GM23338 (cell line): ENCODE data around the gene MRS2. TPM values are rescaled to one million over a fixed set of nuclear protein-coding genes. Genes with fewer than 3 reads are reported as not detected.

Experiments
- ATAC-seq: fragments of 200-7000 bp; cut with Tn5 transposase; 3 replicates; pipeline ENCODE4 v1.9.1; 2020
- DNase-seq: peaks from one replicate; pipeline ENCODE4 v3.0.0-alpha.2; 2015; ENCODE audit warnings: low spot score
- H2AFZ ChIP-seq: fragments of 200-600 bp; sonication (generic); 2 replicates; pipeline ENCODE4 v1.8.0; 2016; ENCODE audit warnings: antibody characterized with exemption, mild to moderate bottlenecking, moderate library complexity
- H3F3A ChIP-seq: fragments of 200-600 bp; sonication (generic); replicated peaks from 2 replicates; pipeline ENCODE4 v1.8.0; 2017; ENCODE audit warnings: antibody characterized with exemption, mixed run types, low read depth
- H3K27ac ChIP-seq: fragments of 200-600 bp; sonication (generic); 2 replicates; pipeline ENCODE4 v1.6.1; 2016; ENCODE audit warnings: low read depth
- H3K27me3 ChIP-seq: fragments of 200-600 bp; sonication (generic); 2 replicates; pipeline ENCODE4 v1.8.0; 2016; ENCODE audit warnings: mild to moderate bottlenecking, mixed run types, moderate library complexity; ENCODE audit not compliant: insufficient read depth
- H3K36me3 ChIP-seq: fragments of 200-600 bp; sonication (generic); 2 replicates; pipeline ENCODE4 v1.8.0; 2016; ENCODE audit warnings: mild to moderate bottlenecking; ENCODE audit not compliant: insufficient read depth
- H3K4me1 ChIP-seq: fragments of 200-600 bp; sonication (generic); 2 replicates; pipeline ENCODE4 v1.8.0; 2016; ENCODE audit warnings: mild to moderate bottlenecking, moderate library complexity; ENCODE audit not compliant: insufficient read depth
- H3K4me2 ChIP-seq: fragments of 200-600 bp; sonication (generic); 2 replicates; pipeline ENCODE4 v1.7.1; 2017; ENCODE audit warnings: mixed run types
- H3K4me3 ChIP-seq: fragments of 200-600 bp; sonication (generic); 2 replicates; pipeline ENCODE4 v1.6.1; 2016; ENCODE audit warnings: mixed run types
- H3K79me2 ChIP-seq: fragments of 200-600 bp; sonication (generic); replicated peaks from 2 replicates; pipeline ENCODE4 v1.8.0; 2017; ENCODE audit warnings: mild to moderate bottlenecking; ENCODE audit not compliant: insufficient read depth
- H3K9me2 ChIP-seq: fragments of 200-600 bp; sonication (generic); 2 replicates; pipeline ENCODE4 v1.8.0; 2017; ENCODE audit not compliant: insufficient read depth
- H4K20me1 ChIP-seq: fragments of 200-600 bp; sonication (generic); replicated peaks from 2 replicates; pipeline ENCODE4 v1.8.0; 2017; ENCODE audit warnings: mild to moderate bottlenecking; ENCODE audit not compliant: insufficient read depth
- H3K27ac Mint-ChIP-seq: 2 replicates; pipeline ENCODE4 v1.8.0; 2020; ENCODE audit warnings: inconsistent platforms, mild to moderate bottlenecking, moderate library complexity, mixed read lengths
- H3K27me3 Mint-ChIP-seq: 3 replicates; pipeline ENCODE4 v1.8.0; 2022; ENCODE audit warnings: low read depth, mild to moderate bottlenecking, moderate library complexity, mixed read lengths, inconsistent platforms; ENCODE audit not compliant: insufficient read depth, poor library complexity
- H3K36me3 Mint-ChIP-seq: 3 replicates; pipeline ENCODE4 v1.8.0; 2021; ENCODE audit warnings: low read depth, mild to moderate bottlenecking, inconsistent platforms, moderate library complexity, mixed read lengths
- H3K4me1 Mint-ChIP-seq: 3 replicates; pipeline ENCODE4 v1.8.0; 2020; ENCODE audit warnings: mild to moderate bottlenecking, inconsistent platforms, mixed read lengths
- H3K4me3 Mint-ChIP-seq: 3 replicates; pipeline ENCODE4 v1.8.0; 2021; ENCODE audit warnings: moderate library complexity, mild to moderate bottlenecking, inconsistent platforms, mixed read lengths
- H3K9me3 Mint-ChIP-seq: 3 replicates; pipeline ENCODE4 v1.8.0; 2020; ENCODE audit warnings: moderate library complexity, mild to moderate bottlenecking, inconsistent platforms, mixed read lengths
- CREB1 ChIP-seq: fragments of 250-450 bp; sonication (Bioruptor Pico); IDR thresholded peaks from 2 replicates; pipeline ENCODE4 v1.5.0; 2020; ENCODE audit warnings: low read depth, mild to moderate bottlenecking, moderate library complexity
- EZH2 ChIP-seq: fragments of 200-600 bp; sonication (generic); IDR thresholded peaks from one replicate; pipeline ENCODE4 v1.8.0; 2017; ENCODE audit warnings: antibody characterized with exemption, mild to moderate bottlenecking, low read depth; ENCODE audit not compliant: unreplicated experiment
- EZH2phosphoT487 ChIP-seq: fragments of 200-600 bp; sonication (generic); IDR thresholded peaks from one replicate; pipeline ENCODE4 v1.8.1; 2018; ENCODE audit warnings: antibody characterized with exemption; ENCODE audit not compliant: unreplicated experiment
- JUNB ChIP-seq: IDR thresholded peaks from one replicate; pipeline ENCODE4 v1.6.1; 2016; ENCODE audit warnings: antibody characterized with exemption; ENCODE audit not compliant: unreplicated experiment
- NANOG ChIP-seq: IDR thresholded peaks from 2 replicates; pipeline ENCODE4 v1.6.1; 2016; ENCODE audit warnings: antibody characterized with exemption, borderline replicate concordance
- POLR2AphosphoS5 ChIP-seq: IDR thresholded peaks from 2 replicates; pipeline ENCODE4 v1.6.1; 2016; ENCODE audit warnings: antibody characterized with exemption, low read depth
- REST ChIP-seq: IDR thresholded peaks from one replicate; pipeline ENCODE4 v1.6.1; 2018; ENCODE audit warnings: antibody characterized with exemption; ENCODE audit not compliant: unreplicated experiment
- STAT1 ChIP-seq: IDR thresholded peaks from one replicate; pipeline ENCODE4 v1.6.1; 2016; ENCODE audit warnings: antibody characterized with exemption; ENCODE audit not compliant: unreplicated experiment
- ZNF114 ChIP-seq: fragments of 250-450 bp; sonication (Bioruptor Pico); IDR thresholded peaks from 2 replicates; pipeline ENCODE4 v1.5.0; 2020; ENCODE audit warnings: mild to moderate bottlenecking, moderate library complexity
- ZNF331 ChIP-seq: fragments of 250-450 bp; sonication (Bioruptor Pico); IDR thresholded peaks from 2 replicates; pipeline ENCODE4 v1.5.0; 2020; ENCODE audit warnings: low read depth, mild to moderate bottlenecking, moderate library complexity
- ZNF462 ChIP-seq: fragments of 250-450 bp; sonication (Bioruptor Pico); IDR thresholded peaks from 2 replicates; pipeline ENCODE4 v1.5.0; 2020; ENCODE audit warnings: mild to moderate bottlenecking, moderate library complexity
- polyA plus RNA-seq: library from polyadenylated mRNA; unstranded; fragments of >200 nt; fragmentation: Nextera tagmentation; extraction: Ambion mirVana; gene quantifications from 2 replicates; pipeline ENCODE4 v1.2.1, GENCODE V29; 2016
- total RNA-seq: library from RNA; depleted of rRNA; stranded (reverse); fragments of >200 nt; shearing (Covaris generic); gene quantifications from 2 replicates; pipeline ENCODE4 v1.2.3, GENCODE V29; 2014
- TF ChIP-seq, protein P1 (sequence below), 2 experiments: fragments of 200-600 bp in 1 of 2; sonication (generic) in 1 of 2; conservative IDR thresholded peaks; 2 replicates each; pipeline versions ENCODE4 v1.5.1 to v1.6.1; 2016 to 2017; ENCODE audit warnings: antibody characterized with exemption in 2 of 2, low read depth in 2 of 2, mild to moderate bottlenecking in 2 of 2, moderate library complexity in 1 of 2
- TF ChIP-seq, protein P2 (sequence below): IDR thresholded peaks from 2 replicates; pipeline ENCODE4 v1.6.1; 2016; ENCODE audit warnings: antibody characterized with exemption

MRS2 gene
- total and polyA plus RNA-seq, 2 experiments from 2014 or later, result 80.9 to 125 TPM

- no peak overlapping the region for H3K27ac ChIP-seq
- ATAC-seq (no peak), DNase-seq (no peak)
- no peak overlapping the region for H3K27ac Mint-ChIP-seq
- no peaks in the 10 kb centered on the region for H3K4me1 Mint-ChIP-seq
- no peak overlapping the region for H3K4me3 Mint-ChIP-seq
- H2AFZ ChIP-seq, result no peak overlapping the region
- H3K4me2 ChIP-seq, result no peak overlapping the region
- no peaks in the 10 kb centered on the region for H3K4me1 ChIP-seq
- peaks cover 2% of the 10 kb centered on the region for H3K27me3 Mint-ChIP-seq
- H3K9me3 Mint-ChIP-seq, result no peaks in the 10 kb centered on the region
- H3K4me3 ChIP-seq, result no peak overlapping the region
- H4K20me1 ChIP-seq, result no peaks in the 10 kb centered on the region
- no peaks in the 10 kb centered on the region for H3K79me2 ChIP-seq
- no peak for TF ChIP-seq JUNB
- no peak for TF ChIP-seq STAT1
- TF ChIP-seq NANOG, result no peak
- TF ChIP-seq, protein P1, sequence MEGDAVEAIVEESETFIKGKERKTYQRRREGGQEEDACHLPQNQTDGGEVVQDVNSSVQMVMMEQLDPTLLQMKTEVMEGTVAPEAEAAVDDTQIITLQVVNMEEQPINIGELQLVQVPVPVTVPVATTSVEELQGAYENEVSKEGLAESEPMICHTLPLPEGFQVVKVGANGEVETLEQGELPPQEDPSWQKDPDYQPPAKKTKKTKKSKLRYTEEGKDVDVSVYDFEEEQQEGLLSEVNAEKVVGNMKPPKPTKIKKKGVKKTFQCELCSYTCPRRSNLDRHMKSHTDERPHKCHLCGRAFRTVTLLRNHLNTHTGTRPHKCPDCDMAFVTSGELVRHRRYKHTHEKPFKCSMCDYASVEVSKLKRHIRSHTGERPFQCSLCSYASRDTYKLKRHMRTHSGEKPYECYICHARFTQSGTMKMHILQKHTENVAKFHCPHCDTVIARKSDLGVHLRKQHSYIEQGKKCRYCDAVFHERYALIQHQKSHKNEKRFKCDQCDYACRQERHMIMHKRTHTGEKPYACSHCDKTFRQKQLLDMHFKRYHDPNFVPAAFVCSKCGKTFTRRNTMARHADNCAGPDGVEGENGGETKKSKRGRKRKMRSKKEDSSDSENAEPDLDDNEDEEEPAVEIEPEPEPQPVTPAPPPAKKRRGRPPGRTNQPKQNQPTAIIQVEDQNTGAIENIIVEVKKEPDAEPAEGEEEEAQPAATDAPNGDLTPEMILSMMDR (conservative IDR thresholded peaks at IDR 0.05; ENCODE audit: low read depth in 2 of 2), result no peak
- no peak for TF ChIP-seq EZH2phosphoT487
- no peak for TF ChIP-seq POLR2AphosphoS5
- TF ChIP-seq EZH2, result no peak
- TF ChIP-seq CREB1 (CRISPR knock-in tag), result no peak
- TF ChIP-seq ZNF114, result no peak
- no peak for TF ChIP-seq REST
- no peak for TF ChIP-seq ZNF462 (CRISPR knock-in tag)
- TF ChIP-seq, protein P2, sequence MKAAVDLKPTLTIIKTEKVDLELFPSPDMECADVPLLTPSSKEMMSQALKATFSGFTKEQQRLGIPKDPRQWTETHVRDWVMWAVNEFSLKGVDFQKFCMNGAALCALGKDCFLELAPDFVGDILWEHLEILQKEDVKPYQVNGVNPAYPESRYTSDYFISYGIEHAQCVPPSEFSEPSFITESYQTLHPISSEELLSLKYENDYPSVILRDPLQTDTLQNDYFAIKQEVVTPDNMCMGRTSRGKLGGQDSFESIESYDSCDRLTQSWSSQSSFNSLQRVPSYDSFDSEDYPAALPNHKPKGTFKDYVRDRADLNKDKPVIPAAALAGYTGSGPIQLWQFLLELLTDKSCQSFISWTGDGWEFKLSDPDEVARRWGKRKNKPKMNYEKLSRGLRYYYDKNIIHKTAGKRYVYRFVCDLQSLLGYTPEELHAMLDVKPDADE, result no peak
- no peak for TF ChIP-seq ZNF331 (CRISPR knock-in tag)
- H3K36me3 Mint-ChIP-seq, result 0 out of 3 replicates have a peak, but pooled peaks cover 3% of the 10 kb centered on the region
- H3F3A ChIP-seq, result no peaks in the 10 kb centered on the region
- no peaks in the 10 kb centered on the region for H3K27me3 ChIP-seq
- no peaks in the 10 kb centered on the region; the same call in 1 of the 2 replicates for H3K9me2 ChIP-seq
- H3K36me3 ChIP-seq, result no peaks in the 10 kb centered on the region
Observed at GRCh38 chr6:24469811-24470210, 67.1 kb downstream of the MRS2 start.
